ENCODE results near the gene RALGPS1. TPM values are rescaled to one million over a fixed set of nuclear protein-coding genes. Genes with fewer than 3 reads are reported as not detected.

RALGPS1 gene
- total RNA-seq, 1 experiment from 2014 or later: 8.2 TPM

DNA sequence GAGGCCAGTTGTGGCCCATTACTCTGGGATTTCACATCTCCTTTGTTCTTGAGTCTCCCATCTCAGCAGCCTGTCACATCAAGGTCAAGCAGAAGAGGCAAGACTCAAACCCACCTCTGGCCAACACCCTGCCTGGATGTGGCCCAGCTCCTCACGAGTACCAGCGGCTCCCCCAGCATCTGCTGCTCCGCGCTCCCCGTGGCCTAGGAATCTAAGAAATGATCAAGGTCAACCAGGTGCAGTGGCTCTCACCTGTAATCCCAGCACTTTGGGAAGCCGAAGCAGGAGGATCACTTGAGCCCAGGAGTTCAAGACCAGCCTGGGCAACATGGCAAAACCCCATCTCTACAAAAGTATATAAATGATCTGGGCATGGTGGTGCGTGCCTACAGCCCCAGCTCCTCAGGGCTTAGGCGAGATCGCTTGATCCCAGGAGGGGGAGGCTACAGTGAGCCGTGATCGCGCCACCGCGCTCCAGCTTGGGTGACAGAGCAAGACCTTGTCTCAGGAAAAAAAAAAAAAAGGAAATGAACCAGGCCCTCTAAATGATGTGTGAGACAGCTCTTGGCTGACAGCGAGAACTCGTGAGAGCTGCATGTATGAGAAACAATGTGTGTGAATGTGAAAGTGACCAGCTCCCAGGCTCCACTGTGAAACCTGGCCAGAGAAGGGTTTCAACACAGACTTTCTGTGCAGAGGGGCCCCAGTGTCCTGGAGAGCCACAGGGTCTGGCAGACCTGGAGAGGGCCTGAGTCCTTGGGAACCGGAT is 269.4 kb downstream of the RALGPS1 start:
- H3K4me3 ChIP-seq (ENCODE audit: low read length): no peak overlapping the region
- no peaks in the 10 kb centered on the region for H3K9me2 ChIP-seq (replicated peaks; ENCODE audit: insufficient read depth, low read length)
- H3K27ac ChIP-seq (ENCODE audit: low read length): no peak overlapping the region
- H3K36me3 ChIP-seq (ENCODE audit: insufficient read depth, low read length): no peaks in the 10 kb centered on the region
- no peak overlapping the region for H3K4me2 ChIP-seq (ENCODE audit: low read depth, low read length, poor library complexity, severe bottlenecking)
- DNase-seq: no peak
- no peaks in the 10 kb centered on the region for H3K27me3 ChIP-seq (ENCODE audit: low read length)
- H4K20me1 ChIP-seq (ENCODE audit: insufficient read depth, low read depth, low read length): 0 out of 2 replicates have a peak, but pooled peaks cover 4% of the 10 kb centered on the region
- no peak overlapping the region for H2AFZ ChIP-seq (ENCODE audit: low read length)
- H3K4me1 ChIP-seq (ENCODE audit: low read length): peaks cover 5% of the 10 kb centered on the region
- H3K9me3 ChIP-seq (ENCODE audit: low read length): no peaks in the 10 kb centered on the region
- no peak overlapping the region for H3K9ac ChIP-seq (ENCODE audit: low read length)
- no peaks in the 10 kb centered on the region for H3K79me2 ChIP-seq (ENCODE audit: low read length)

DNA sequence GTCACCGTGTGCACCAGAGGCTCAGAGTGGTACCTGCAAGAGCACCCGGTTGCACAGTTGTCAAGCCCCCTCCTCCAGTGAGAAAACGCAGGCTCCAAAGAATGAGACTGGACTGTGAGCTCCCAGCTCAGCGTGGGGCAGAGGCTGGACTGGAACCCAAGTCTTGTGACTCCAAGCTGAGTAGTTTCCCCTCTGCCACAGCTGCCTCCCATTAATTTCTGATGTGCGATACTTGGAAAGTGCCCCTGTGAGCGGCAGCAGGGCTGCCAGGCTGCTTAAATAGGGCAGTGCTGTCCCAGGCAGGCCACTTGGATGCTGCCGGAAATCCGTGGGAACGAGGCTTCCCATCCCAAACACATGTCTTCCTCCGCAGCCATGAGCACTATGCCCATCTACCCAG is 270.1 kb downstream of the RALGPS1 start:
- Histone ChIP-seq H3K36me3 (ENCODE audit: insufficient read depth, low read length) (no peaks in the 10 kb centered on the region), H3K79me2 (ENCODE audit: low read length) (no peaks in the 10 kb centered on the region), H3K9ac (ENCODE audit: low read length) (no peak overlapping the region), H3K9me2 (replicated peaks; ENCODE audit: insufficient read depth, low read length) (no peaks in the 10 kb centered on the region), H3K27me3 (ENCODE audit: low read length) (no peaks in the 10 kb centered on the region), H4K20me1 (ENCODE audit: insufficient read depth, low read depth, low read length) (0 out of 2 replicates have a peak, but pooled peaks cover 2% of the 10 kb centered on the region), H3K4me3 (ENCODE audit: low read length) (no peak overlapping the region), H2AFZ (ENCODE audit: low read length) (no peak overlapping the region), H3K27ac (ENCODE audit: low read length) (no peak overlapping the region), H3K9me3 (ENCODE audit: low read length) (no peaks in the 10 kb centered on the region), H3K4me1 (ENCODE audit: low read length) (peaks cover 5% of the 10 kb centered on the region), H3K4me2 (ENCODE audit: low read depth, low read length, poor library complexity, severe bottlenecking) (no peak overlapping the region)
- DNase-seq: no peak

- no peak overlapping the region for H3K4me3 ChIP-seq (ENCODE audit: low read length)
- H3K27me3 ChIP-seq (ENCODE audit: low read length): no peaks in the 10 kb centered on the region
- DNase-seq: no peak
- H2AFZ ChIP-seq (ENCODE audit: low read length): no peak overlapping the region
- no peaks in the 10 kb centered on the region for H3K36me3 ChIP-seq (ENCODE audit: insufficient read depth, low read length)
- no peaks in the 10 kb centered on the region for H3K9me3 ChIP-seq (ENCODE audit: low read length)
- peaks cover 5% of the 10 kb centered on the region for H3K4me1 ChIP-seq (ENCODE audit: low read length)
- no peaks in the 10 kb centered on the region for H4K20me1 ChIP-seq (ENCODE audit: insufficient read depth, low read depth, low read length)
- no peak overlapping the region for H3K27ac ChIP-seq (ENCODE audit: low read length)
- H3K9ac ChIP-seq (ENCODE audit: low read length): no peak overlapping the region
- no peak overlapping the region for H3K4me2 ChIP-seq (ENCODE audit: low read depth, low read length, poor library complexity, severe bottlenecking)
- no peaks in the 10 kb centered on the region for H3K9me2 ChIP-seq (replicated peaks; ENCODE audit: insufficient read depth, low read length)
- H3K79me2 ChIP-seq (ENCODE audit: low read length): no peaks in the 10 kb centered on the region
These were observed 270.6 kb downstream of the RALGPS1 start for GRCh38 chr9:127185181-127185580.

GRCh38 chr9:127185931-127186781 is 271.6 kb downstream of the RALGPS1 start:
- Histone ChIP-seq H3K27me3 (ENCODE audit: low read length) (no peaks in the 10 kb centered on the region), H3K79me2 (ENCODE audit: low read length) (no peaks in the 10 kb centered on the region), H3K9me2 (replicated peaks; ENCODE audit: insufficient read depth, low read length) (no peaks in the 10 kb centered on the region), H3K36me3 (ENCODE audit: insufficient read depth, low read length) (no peaks in the 10 kb centered on the region), H3K9ac (ENCODE audit: low read length) (no peak overlapping the region), H4K20me1 (ENCODE audit: insufficient read depth, low read depth, low read length) (no peaks in the 10 kb centered on the region), H3K4me1 (ENCODE audit: low read length) (peaks cover 5% of the 10 kb centered on the region), H3K27ac (ENCODE audit: low read length) (no peak overlapping the region), H3K4me2 (ENCODE audit: low read depth, low read length, poor library complexity, severe bottlenecking) (no peak overlapping the region), H3K9me3 (ENCODE audit: low read length) (no peaks in the 10 kb centered on the region), H2AFZ (ENCODE audit: low read length) (no peak overlapping the region), H3K4me3 (ENCODE audit: low read length) (no peak overlapping the region)
- DNase-seq: no peak

DNA sequence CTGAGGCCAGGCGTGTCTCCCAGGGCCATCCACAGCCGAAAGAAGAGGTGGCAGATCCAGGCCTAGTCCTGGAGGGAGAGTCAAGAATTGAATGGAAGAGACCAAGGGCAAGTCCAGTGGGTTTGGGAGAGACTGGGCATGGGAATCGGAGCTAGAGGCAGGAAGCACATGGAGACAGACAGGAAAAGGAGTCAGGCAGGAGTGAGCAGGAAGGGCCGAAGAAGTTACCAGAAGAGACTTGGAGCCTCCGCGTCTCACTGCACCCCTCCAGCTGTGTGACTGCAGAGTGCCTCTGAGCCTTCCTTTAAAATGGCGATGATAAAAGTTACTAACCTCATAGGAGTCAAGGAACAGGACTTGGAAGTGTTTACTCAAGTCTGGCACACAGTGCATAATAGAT is 272.2 kb downstream of the RALGPS1 start:
- H3K4me1 ChIP-seq (ENCODE audit: low read length): peaks cover 5% of the 10 kb centered on the region
- no peaks in the 10 kb centered on the region for H3K27me3 ChIP-seq (ENCODE audit: low read length)
- H2AFZ ChIP-seq (ENCODE audit: low read length): no peak overlapping the region
- H3K9me3 ChIP-seq (ENCODE audit: low read length): no peaks in the 10 kb centered on the region
- H3K27ac ChIP-seq (ENCODE audit: low read length): no peak overlapping the region
- H3K9me2 ChIP-seq (replicated peaks; ENCODE audit: insufficient read depth, low read length): no peaks in the 10 kb centered on the region
- H3K9ac ChIP-seq (ENCODE audit: low read length): no peak overlapping the region
- H3K79me2 ChIP-seq (ENCODE audit: low read length): no peaks in the 10 kb centered on the region
- H3K36me3 ChIP-seq (ENCODE audit: insufficient read depth, low read length): no peaks in the 10 kb centered on the region
- no peaks in the 10 kb centered on the region for H4K20me1 ChIP-seq (ENCODE audit: insufficient read depth, low read depth, low read length)
- no peak overlapping the region for H3K4me2 ChIP-seq (ENCODE audit: low read depth, low read length, poor library complexity, severe bottlenecking)
- H3K4me3 ChIP-seq (ENCODE audit: low read length): no peak overlapping the region
- DNase-seq: no peak

GRCh38 chr9:127187231-127187956 is 272.8 kb downstream of the RALGPS1 start:
- no peak overlapping the region for H3K4me3 ChIP-seq (ENCODE audit: low read length)
- H4K20me1 ChIP-seq (ENCODE audit: insufficient read depth, low read depth, low read length): no peaks in the 10 kb centered on the region
- no peak overlapping the region for H3K4me2 ChIP-seq (ENCODE audit: low read depth, low read length, poor library complexity, severe bottlenecking)
- peaks cover 5% of the 10 kb centered on the region for H3K4me1 ChIP-seq (ENCODE audit: low read length)
- no peaks in the 10 kb centered on the region for H3K27me3 ChIP-seq (ENCODE audit: low read length)
- H3K9me3 ChIP-seq (ENCODE audit: low read length): no peaks in the 10 kb centered on the region
- no peak overlapping the region for H3K27ac ChIP-seq (ENCODE audit: low read length)
- no peak overlapping the region for H2AFZ ChIP-seq (ENCODE audit: low read length)
- no peaks in the 10 kb centered on the region for H3K9me2 ChIP-seq (replicated peaks; ENCODE audit: insufficient read depth, low read length)
- no peaks in the 10 kb centered on the region for H3K79me2 ChIP-seq (ENCODE audit: low read length)
- no peaks in the 10 kb centered on the region for H3K36me3 ChIP-seq (ENCODE audit: insufficient read depth, low read length)
- DNase-seq: no peak
- no peak overlapping the region for H3K9ac ChIP-seq (ENCODE audit: low read length)

GRCh38 chr9:127188396-127188795 is 273.8 kb downstream of the RALGPS1 start:
- H2AFZ ChIP-seq (ENCODE audit: low read length): no peak overlapping the region
- no peak overlapping the region for H3K4me3 ChIP-seq (ENCODE audit: low read length)
- H3K9me3 ChIP-seq (ENCODE audit: low read length): no peaks in the 10 kb centered on the region
- no peaks in the 10 kb centered on the region for H3K36me3 ChIP-seq (ENCODE audit: insufficient read depth, low read length)
- peaks cover 5% of the 10 kb centered on the region for H3K4me1 ChIP-seq (ENCODE audit: low read length)
- H4K20me1 ChIP-seq (ENCODE audit: insufficient read depth, low read depth, low read length): no peaks in the 10 kb centered on the region
- H3K9me2 ChIP-seq (replicated peaks; ENCODE audit: insufficient read depth, low read length): no peaks in the 10 kb centered on the region
- no peaks in the 10 kb centered on the region for H3K27me3 ChIP-seq (ENCODE audit: low read length)
- H3K4me2 ChIP-seq (ENCODE audit: low read depth, low read length, poor library complexity, severe bottlenecking): no peak overlapping the region
- no peak for DNase-seq
- H3K27ac ChIP-seq (ENCODE audit: low read length): no peak overlapping the region
- no peaks in the 10 kb centered on the region for H3K79me2 ChIP-seq (ENCODE audit: low read length)
- H3K9ac ChIP-seq (ENCODE audit: low read length): no peak overlapping the region

GRCh38 chr9:127189628-127190027 is 275.0 kb downstream of the RALGPS1 start:
- Histone ChIP-seq H2AFZ (ENCODE audit: low read length) (no peak overlapping the region), H3K4me2 (ENCODE audit: low read depth, low read length, poor library complexity, severe bottlenecking) (no peak overlapping the region), H4K20me1 (ENCODE audit: insufficient read depth, low read depth, low read length) (no peaks in the 10 kb centered on the region), H3K79me2 (ENCODE audit: low read length) (no peaks in the 10 kb centered on the region), H3K27me3 (ENCODE audit: low read length) (no peaks in the 10 kb centered on the region), H3K4me3 (ENCODE audit: low read length) (no peak overlapping the region), H3K27ac (ENCODE audit: low read length) (no peak overlapping the region), H3K9me3 (ENCODE audit: low read length) (no peaks in the 10 kb centered on the region), H3K9ac (ENCODE audit: low read length) (no peak overlapping the region), H3K9me2 (replicated peaks; ENCODE audit: insufficient read depth, low read length) (no peaks in the 10 kb centered on the region), H3K4me1 (ENCODE audit: low read length) (peaks cover 5% of the 10 kb centered on the region), H3K36me3 (ENCODE audit: insufficient read depth, low read length) (no peaks in the 10 kb centered on the region)
- no peak for DNase-seq
